Stimulated activated effector memory CD8-positive, alpha-beta T cell treated with anti-CD3 and anti-CD28 coated beads, Interleukin-12 subunit alpha, Interleukin-12 subunit beta, amount 100 ng/mL, for 72 hours (primary cell): ENCODE results near the gene MOB2.

Source experiments
- ATAC-seq: fragments of 150-1000 bp; cut with Tn5 transposase; 2 replicates; pipeline ENCODE4 v1.10.0; 2021
- DNase-seq, 2 donors: peaks; one replicate each; pipeline ENCODE4 v3.0.0; 2021 to 2022; ENCODE audit warnings: low spot score in 2 of 2
- H3K27ac Mint-ChIP-seq: one replicate; pipeline ENCODE4 v1.8.0; 2022; ENCODE audit warnings: mild to moderate bottlenecking, mixed read lengths
- H3K36me3 Mint-ChIP-seq: one replicate; pipeline ENCODE4 v1.8.0; 2022; ENCODE audit warnings: mild to moderate bottlenecking, mixed read lengths
- H3K4me1 Mint-ChIP-seq: one replicate; pipeline ENCODE4 v1.8.0; 2022; ENCODE audit warnings: mixed read lengths
- H3K4me3 Mint-ChIP-seq: one replicate; pipeline ENCODE4 v1.8.0; 2022; ENCODE audit warnings: mild to moderate bottlenecking, mixed read lengths
- H3K9me3 Mint-ChIP-seq: one replicate; pipeline ENCODE4 v1.8.0; 2022; ENCODE audit warnings: mixed read lengths

MOB2 gene

GRCh38 chr11:1455032-1455762 lies 31.4 kb downstream of the MOB2 start:
- no peak overlapping the region for H3K27ac Mint-ChIP-seq
- DNase-seq: no peak
- H3K9me3 Mint-ChIP-seq: no peaks in the 10 kb centered on the region
- no peak overlapping the region for H3K4me3 Mint-ChIP-seq
- no peak for ATAC-seq
- H3K4me1 Mint-ChIP-seq: no peaks in the 10 kb centered on the region
- peaks cover 5% of the 10 kb centered on the region for H3K36me3 Mint-ChIP-seq

GRCh38 chr11:1454576-1454975 lies 32.0 kb downstream of the MOB2 start:
- no peak overlapping the region for H3K4me3 Mint-ChIP-seq
- H3K9me3 Mint-ChIP-seq: no peaks in the 10 kb centered on the region
- DNase-seq (no peak), ATAC-seq (no peak)
- H3K4me1 Mint-ChIP-seq: no peaks in the 10 kb centered on the region
- peaks cover 5% of the 10 kb centered on the region for H3K36me3 Mint-ChIP-seq
- H3K27ac Mint-ChIP-seq: no peak overlapping the region

GRCh38 chr11:1453611-1454034 lies 33.0 kb downstream of the MOB2 start:
- no peak overlapping the region for H3K4me3 Mint-ChIP-seq
- peak in 1 of 2 donors; percentile 18 for DNase-seq

GRCh38 chr11:1452744-1453143 lies 33.8 kb downstream of the MOB2 start:
- Mint-ChIP-seq H3K4me1 (no peaks in the 10 kb centered on the region), H3K4me3 (no peak overlapping the region)

More at GRCh38 chr11:1453611-1454034, 33.0 kb downstream of the MOB2 start:
- Mint-ChIP-seq H3K27ac (no peak overlapping the region), H3K9me3 (no peaks in the 10 kb centered on the region), H3K4me1 (no peaks in the 10 kb centered on the region), H3K36me3 (peaks cover 5% of the 10 kb centered on the region)
- peak; percentile 75 for ATAC-seq

GRCh38 chr11:1451781-1452470 lies 34.7 kb downstream of the MOB2 start:
- Mint-ChIP-seq H3K4me1 (no peaks in the 10 kb centered on the region), H3K4me3 (no peak overlapping the region), H3K27ac (no peak overlapping the region), H3K9me3 (no peaks in the 10 kb centered on the region), H3K36me3 (peaks cover 5% of the 10 kb centered on the region)
- no peak for ATAC-seq
- DNase-seq: no peak

More at GRCh38 chr11:1452744-1453143, 33.8 kb downstream of the MOB2 start:
- no peak overlapping the region for H3K27ac Mint-ChIP-seq
- H3K9me3 Mint-ChIP-seq: no peaks in the 10 kb centered on the region
- peaks cover 5% of the 10 kb centered on the region for H3K36me3 Mint-ChIP-seq
- ATAC-seq (no peak), DNase-seq (no peak)

GRCh38 chr11:1450949-1451710 lies 35.4 kb downstream of the MOB2 start:
- peaks cover 5% of the 10 kb centered on the region for H3K36me3 Mint-ChIP-seq
- no peak overlapping the region for H3K27ac Mint-ChIP-seq
- DNase-seq (no peak), ATAC-seq (no peak)
- H3K4me3 Mint-ChIP-seq: no peak overlapping the region
- no peaks in the 10 kb centered on the region for H3K9me3 Mint-ChIP-seq
- H3K4me1 Mint-ChIP-seq: no peaks in the 10 kb centered on the region

GRCh38 chr11:1450344-1450875 lies 36.2 kb downstream of the MOB2 start:
- Mint-ChIP-seq H3K9me3 (no peaks in the 10 kb centered on the region), H3K36me3 (peaks cover 5% of the 10 kb centered on the region), H3K27ac (no peak overlapping the region), H3K4me1 (no peaks in the 10 kb centered on the region), H3K4me3 (no peak overlapping the region)
- no peak for DNase-seq
- ATAC-seq: no peak

- Mint-ChIP-seq H3K27ac (no peak overlapping the region), H3K9me3 (no peaks in the 10 kb centered on the region), H3K36me3 (peaks cover 5% of the 10 kb centered on the region), H3K4me1 (no peaks in the 10 kb centered on the region), H3K4me3 (no peak overlapping the region)
- DNase-seq (no peak), ATAC-seq (no peak)
These were observed 36.9 kb downstream of the MOB2 start for GRCh38 chr11:1449490-1450243.

- DNase-seq (no peak), ATAC-seq (no peak)
- Mint-ChIP-seq H3K4me3 (no peak overlapping the region), H3K36me3 (peaks cover 5% of the 10 kb centered on the region), H3K4me1 (no peaks in the 10 kb centered on the region), H3K9me3 (no peaks in the 10 kb centered on the region), H3K27ac (no peak overlapping the region)
These were observed 37.7 kb downstream of the MOB2 start for GRCh38 chr11:1448882-1449281.

GRCh38 chr11:1447845-1448825 lies 38.4 kb downstream of the MOB2 start:
- Mint-ChIP-seq H3K36me3 (peaks cover 5% of the 10 kb centered on the region), H3K9me3 (no peaks in the 10 kb centered on the region), H3K27ac (no peak overlapping the region), H3K4me1 (no peaks in the 10 kb centered on the region), H3K4me3 (no peak overlapping the region)
- DNase-seq (no peak), ATAC-seq (no peak)

GRCh38 chr11:1446623-1447022 lies 40.0 kb downstream of the MOB2 start:
- ATAC-seq: no peak
- Mint-ChIP-seq H3K27ac (no peak overlapping the region), H3K4me1 (no peaks in the 10 kb centered on the region), H3K9me3 (no peaks in the 10 kb centered on the region), H3K4me3 (no peak overlapping the region), H3K36me3 (no peaks in the 10 kb centered on the region)
- no peak for DNase-seq

GRCh38 chr11:1445741-1446445 lies 40.7 kb downstream of the MOB2 start:
- DNase-seq (no peak), ATAC-seq (no peak)

GRCh38 chr11:1444823-1445422 lies 41.7 kb downstream of the MOB2 start:
- no peak for DNase-seq
- H3K4me3 Mint-ChIP-seq: no peak overlapping the region

More at GRCh38 chr11:1445741-1446445, 40.7 kb downstream of the MOB2 start:
- H3K4me1 Mint-ChIP-seq: no peaks in the 10 kb centered on the region
- no peaks in the 10 kb centered on the region for H3K36me3 Mint-ChIP-seq
- H3K9me3 Mint-ChIP-seq: no peaks in the 10 kb centered on the region
- H3K4me3 Mint-ChIP-seq: no peak overlapping the region
- no peak overlapping the region for H3K27ac Mint-ChIP-seq

More at GRCh38 chr11:1444823-1445422, 41.7 kb downstream of the MOB2 start:
- no peaks in the 10 kb centered on the region for H3K4me1 Mint-ChIP-seq
- no peaks in the 10 kb centered on the region for H3K9me3 Mint-ChIP-seq
- ATAC-seq: no peak
- no peaks in the 10 kb centered on the region for H3K36me3 Mint-ChIP-seq
- H3K27ac Mint-ChIP-seq: no peak overlapping the region
